ENCODE data around the gene PTPA. TPM values are rescaled to one million over a fixed set of nuclear protein-coding genes. Genes with fewer than 3 reads are reported as not detected.

The PTPA gene
- 82.9 and 88.2 TPM in 2 replicates for total RNA-seq (2014; rRNA removed; shearing (Covaris generic))
- 87.6 and 91.7 TPM in 2 replicates for polyA plus RNA-seq (2014; cell fraction: nucleus; rRNA removed)

DNA sequence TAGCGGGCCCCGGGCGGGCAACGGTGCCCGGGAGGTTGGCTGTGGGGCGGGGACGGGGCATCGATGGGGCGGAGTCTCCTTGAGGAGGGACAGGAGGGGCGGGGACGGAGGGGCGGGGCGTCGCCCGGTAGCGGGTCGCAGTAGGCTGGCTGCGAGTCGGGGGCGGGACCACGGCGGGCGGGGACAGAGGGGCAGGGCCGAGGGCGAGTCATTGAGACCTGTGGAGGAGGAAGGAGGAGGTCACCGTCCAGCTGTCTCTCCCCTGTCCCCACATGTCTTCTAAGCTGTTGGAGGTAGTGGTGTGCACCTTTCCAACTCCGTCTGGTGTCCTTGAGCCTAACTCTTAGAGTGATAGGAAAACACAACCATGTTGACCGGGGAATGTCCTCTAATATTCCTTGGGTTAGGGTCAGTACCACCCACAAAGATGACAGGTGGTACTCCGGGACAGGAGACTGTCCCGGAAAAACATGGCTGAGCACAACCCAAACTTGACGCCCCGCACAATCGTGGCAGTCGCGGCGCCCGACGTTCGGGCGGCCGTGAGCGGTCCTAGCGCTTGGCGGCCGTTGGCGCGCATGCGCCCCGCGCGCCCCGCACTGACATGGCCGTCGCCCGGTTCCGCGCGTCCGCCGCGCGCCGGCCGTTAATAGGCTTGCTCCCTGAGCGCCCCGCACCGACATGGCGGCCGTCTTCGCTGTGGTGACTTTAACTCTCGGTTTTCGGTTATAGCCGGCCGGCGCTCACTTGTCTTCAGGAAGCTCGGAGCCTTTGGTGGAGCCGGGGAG is at the start of gene PTPA, which contains the start of gene CRAT:
PTPA (plus strand) TSS at position 676 of the 788 bp plus-strand sequence. CDS start 186 bp downstream, outside the sequence.
CRAT (minus strand) TSS at position 54 of the 788 bp plus-strand sequence. CDS start 284 bp downstream, outside the sequence.
- peak; percentile 94 for DNase-seq (ENCODE audit: extremely low read depth, low read depth)

- no peak for DNase-seq (ENCODE audit: extremely low read depth, low read depth)
These were observed 48.2 kb upstream of the PTPA start for GRCh38 chr9:129063061-129063460.

- DNase-seq (ENCODE audit: extremely low read depth, low read depth), result no peak
These were observed 46.7 kb upstream of the PTPA start for GRCh38 chr9:129064499-129064908.

GRCh38 chr9:129068110-129068509 is 43.1 kb upstream of the PTPA start:
- no peak for DNase-seq (ENCODE audit: extremely low read depth, low read depth)

DNA sequence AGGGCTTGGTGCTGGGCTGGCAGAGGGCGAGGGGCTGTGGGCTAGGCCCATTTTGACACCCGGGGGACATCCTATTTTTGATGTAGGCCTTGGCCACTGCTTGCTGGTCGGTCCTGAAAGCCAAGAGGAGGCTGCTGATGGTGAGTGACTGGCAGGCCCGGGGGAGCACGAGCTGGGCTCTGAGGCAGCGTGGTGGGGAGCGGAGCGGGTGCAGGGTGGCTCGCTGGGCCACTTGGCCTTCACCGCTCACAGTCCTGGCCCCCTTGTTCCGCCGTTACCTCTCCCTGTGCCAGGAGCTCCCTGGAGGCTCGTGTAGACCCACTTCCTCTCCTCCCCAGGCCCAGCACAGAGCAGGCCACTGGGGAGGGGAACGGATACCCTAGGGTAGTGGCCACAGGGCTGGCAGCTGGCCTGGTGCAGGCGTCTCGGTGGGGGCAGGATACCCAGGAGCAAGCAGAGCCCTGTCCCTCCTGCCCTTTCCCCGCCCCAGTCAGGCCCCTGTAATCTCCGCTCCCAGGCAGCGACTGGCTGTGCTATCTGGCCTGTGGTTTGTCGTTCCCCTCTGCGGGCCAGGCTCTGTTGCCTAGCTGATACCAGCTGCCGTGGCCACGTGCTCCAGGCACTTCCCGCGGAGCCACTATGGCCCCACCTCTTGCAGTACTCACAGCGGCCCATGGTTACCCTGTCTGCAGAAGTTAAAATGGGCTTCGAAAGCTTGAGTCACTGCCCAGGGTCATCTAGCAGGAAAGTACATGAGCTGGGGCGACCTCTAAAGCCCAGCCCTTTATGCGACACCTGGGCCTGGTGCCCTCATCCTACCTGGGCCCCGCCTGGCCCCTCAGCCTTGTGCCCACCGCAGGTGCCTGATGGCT is 42.0 kb upstream of the PTPA start:
- DNase-seq (ENCODE audit: extremely low read depth, low read depth), result no peak

- no peak for DNase-seq (ENCODE audit: extremely low read depth, low read depth)
These were observed 41.2 kb upstream of the PTPA start for GRCh38 chr9:129069862-129070641.

DNA sequence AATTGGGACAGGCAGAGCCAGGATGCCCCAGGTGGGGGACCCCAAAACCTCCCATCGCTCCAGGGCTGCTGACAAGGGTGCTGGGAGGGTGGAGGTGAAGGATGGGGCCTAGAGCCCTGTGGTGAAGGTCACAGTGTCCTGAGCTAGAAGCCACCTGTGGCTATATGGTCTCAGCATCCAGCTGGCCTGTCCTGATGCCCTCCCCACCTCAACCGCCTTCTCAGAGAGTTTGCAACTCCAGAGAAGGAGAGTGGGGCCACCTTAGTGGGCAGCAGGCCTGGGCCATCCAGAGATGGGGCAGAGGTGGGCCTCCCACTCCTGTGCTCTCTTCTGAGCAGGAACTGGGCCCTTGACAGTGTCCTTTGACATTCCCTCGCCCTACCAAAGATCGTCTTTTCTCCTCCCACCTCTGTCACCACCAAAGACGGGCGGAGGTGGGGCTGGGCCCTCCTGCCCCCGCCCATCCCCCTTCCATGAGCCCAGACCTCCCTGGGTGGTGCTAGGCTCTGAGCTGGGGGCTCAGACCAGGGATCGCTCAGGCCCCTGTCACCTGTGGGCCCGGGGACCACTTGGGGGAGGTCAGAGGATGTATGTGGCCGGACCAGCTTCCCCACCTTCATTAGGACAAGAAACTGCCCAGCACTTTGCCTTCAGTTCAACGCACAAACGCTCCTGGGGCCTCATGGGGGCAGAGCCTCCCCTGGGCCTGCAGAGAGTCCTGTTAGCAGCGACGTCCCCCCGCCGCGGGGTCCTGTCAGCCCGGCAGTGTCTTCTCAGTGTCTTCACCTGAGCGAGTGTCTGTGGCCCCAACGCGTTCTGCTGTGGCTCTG is 40.3 kb upstream of the PTPA start:
- DNase-seq (ENCODE audit: extremely low read depth, low read depth), result no peak

GRCh38 chr9:129071526-129072126 is 39.6 kb upstream of the PTPA start:
- DNase-seq (ENCODE audit: extremely low read depth, low read depth), result no peak

GRCh38 chr9:129072171-129072570 is 39.0 kb upstream of the PTPA start:
- DNase-seq (ENCODE audit: extremely low read depth, low read depth), result no peak

DNA sequence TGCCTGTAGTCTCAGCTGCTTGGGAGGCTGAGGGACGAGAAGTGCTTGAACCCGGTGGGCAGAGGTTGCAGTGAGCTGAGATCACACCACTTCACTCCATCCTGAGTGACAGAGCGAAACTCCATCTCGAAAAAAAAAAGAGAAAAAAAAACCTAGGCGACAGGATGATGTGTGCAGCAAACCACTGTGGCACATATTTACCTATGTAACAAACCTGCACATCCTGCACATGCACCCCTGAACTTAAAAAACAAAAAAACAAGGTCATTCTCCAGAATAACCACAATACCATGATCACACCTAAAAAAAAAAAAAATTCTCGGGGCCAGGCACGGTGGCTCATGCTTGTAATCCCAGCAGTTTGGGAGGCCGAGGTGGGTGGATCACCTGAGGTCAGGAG is 37.8 kb upstream of the PTPA start:
- no peak for DNase-seq (ENCODE audit: extremely low read depth, low read depth)

GRCh38 chr9:129074106-129074505 is 37.1 kb upstream of the PTPA start:
- DNase-seq (ENCODE audit: extremely low read depth, low read depth), result no peak

DNA sequence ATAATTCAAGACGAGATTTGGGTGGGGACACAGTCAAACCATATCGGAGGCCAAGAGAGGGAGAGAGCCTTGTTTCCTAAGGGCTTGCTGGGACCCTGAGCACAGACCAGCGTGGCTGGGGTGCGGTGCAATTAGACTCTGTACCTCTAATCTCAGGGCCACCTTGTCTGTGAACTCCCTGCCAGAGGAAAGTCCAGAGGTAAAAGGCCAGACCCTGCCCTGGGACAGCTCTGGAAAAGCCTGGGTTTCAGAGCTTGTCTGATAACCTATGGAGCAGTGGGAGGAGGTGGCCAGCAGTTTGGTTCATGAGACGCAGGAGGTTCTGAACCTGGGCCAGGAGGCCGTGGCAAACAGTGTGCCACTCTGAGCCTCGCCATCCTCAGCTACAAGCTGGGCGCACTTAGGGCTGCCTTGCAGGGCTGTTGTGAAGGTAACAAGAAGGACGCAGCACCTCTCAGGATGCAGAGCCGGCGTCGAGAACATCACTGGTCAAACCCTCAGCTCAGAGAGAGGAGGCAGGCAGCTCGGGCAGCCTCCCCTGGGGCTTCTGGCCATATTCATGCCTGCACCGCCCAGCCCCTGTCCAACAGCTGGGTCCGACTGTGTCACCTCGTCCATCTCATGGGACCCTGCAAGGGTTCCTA is 35.1 kb upstream of the PTPA start:
- no peak for DNase-seq (ENCODE audit: extremely low read depth, low read depth)

GRCh38 chr9:129076640-129077037 is 34.6 kb upstream of the PTPA start:
- DNase-seq (ENCODE audit: extremely low read depth, low read depth), result no peak

DNA sequence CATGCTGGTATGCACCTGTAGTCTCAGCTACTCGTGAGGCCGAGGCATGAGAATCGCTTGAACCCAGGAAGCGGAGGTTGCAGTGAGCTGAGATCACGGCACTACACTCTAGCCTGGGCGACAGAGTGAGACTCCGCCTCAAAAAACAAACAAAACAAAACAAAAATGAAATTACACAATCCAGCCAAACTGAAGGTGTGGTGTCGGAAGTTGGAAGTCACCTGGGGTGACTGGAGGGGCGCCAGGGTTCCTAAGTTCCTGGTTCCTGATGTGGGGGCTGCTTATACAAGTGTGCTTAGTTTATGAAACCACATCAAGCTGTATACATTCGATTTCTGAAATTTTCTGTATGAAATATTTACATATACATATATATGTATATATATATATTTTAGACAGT is 34.0 kb upstream of the PTPA start:
- DNase-seq (ENCODE audit: extremely low read depth, low read depth), result no peak

- DNase-seq (ENCODE audit: extremely low read depth, low read depth), result no peak
These were observed 32.3 kb upstream of the PTPA start for GRCh38 chr9:129078691-129079503.

DNA sequence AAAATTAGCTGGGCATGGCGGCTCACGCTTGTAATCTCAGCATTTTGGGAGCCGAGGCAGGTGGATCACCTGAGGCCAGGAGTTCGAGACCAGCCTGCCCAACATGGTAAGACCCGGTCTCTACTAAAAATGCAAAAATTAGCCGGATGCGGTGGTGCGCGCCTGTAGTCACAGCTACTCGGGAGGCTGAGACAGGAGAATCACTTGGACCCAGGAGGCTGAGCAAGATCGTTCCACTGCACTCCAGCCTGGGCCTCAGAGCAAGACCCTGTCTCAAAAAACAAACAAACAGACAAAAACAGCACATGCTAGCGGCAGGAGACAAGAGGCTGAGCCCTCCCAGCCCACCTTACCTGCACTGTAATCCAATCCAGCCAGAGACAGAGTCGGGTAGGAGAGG is 31.4 kb upstream of the PTPA start:
- DNase-seq (ENCODE audit: extremely low read depth, low read depth), result no peak

DNA sequence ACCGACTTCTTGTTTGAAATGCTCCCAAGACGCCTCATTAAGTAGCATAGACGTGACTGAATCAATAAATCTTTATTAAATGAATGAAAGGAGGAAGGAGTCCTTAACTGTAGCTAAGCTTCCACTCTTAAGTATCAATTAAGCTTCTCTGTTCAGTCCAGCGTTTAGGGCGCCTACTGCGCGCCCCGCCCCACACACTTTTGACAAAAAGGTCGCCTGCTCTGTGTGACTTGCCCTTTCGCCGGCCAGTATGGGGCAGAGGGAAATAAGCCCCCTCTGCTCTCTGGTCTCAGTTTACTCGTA is 31.0 kb upstream of the PTPA start:
- DNase-seq (ENCODE audit: extremely low read depth, low read depth), result no peak

All from NCI-H460 (cell line).